Chondrocyte (in vitro differentiated cells): ENCODE measurements around the gene ZCCHC10. TPM values are rescaled to one million over a fixed set of nuclear protein-coding genes. Genes with fewer than 3 reads are reported as not detected.
A peak's percentile ranks its signal among the peaks of the same experiment; 100 is the strongest.
"Not testable (repeated sequence)": the region's sequence is repeated elsewhere in the genome, so short reads cannot be mapped to it uniquely, and the experiment has no call there.

Experiments used
- DNase-seq: peaks from one replicate; pipeline ENCODE4 v3.0.0; 2021; ENCODE audit warnings: mixed read lengths, low spot score
- H3K27ac Mint-ChIP-seq: one replicate; pipeline ENCODE4 v1.8.0; 2021; ENCODE audit warnings: mild to moderate bottlenecking, moderate library complexity, mixed read lengths; ENCODE audit not compliant: unreplicated experiment
- H3K27me3 Mint-ChIP-seq: 2 replicates; pipeline ENCODE4 v1.8.0; 2021; ENCODE audit warnings: low read depth, mixed read lengths
- H3K36me3 Mint-ChIP-seq: 2 replicates; pipeline ENCODE4 v1.8.0; 2021; ENCODE audit warnings: low read depth, mixed read lengths
- H3K4me1 Mint-ChIP-seq: 2 replicates; pipeline ENCODE4 v1.8.0; 2021; ENCODE audit warnings: low read depth, mild to moderate bottlenecking, mixed read lengths
- H3K4me3 Mint-ChIP-seq: one replicate; pipeline ENCODE4 v1.8.0; 2021; ENCODE audit warnings: mild to moderate bottlenecking, moderate library complexity, mixed read lengths; ENCODE audit not compliant: unreplicated experiment
- H3K9me3 Mint-ChIP-seq: 2 replicates; pipeline ENCODE4 v1.8.0; 2021; ENCODE audit warnings: low read depth, mixed read lengths
- total RNA-seq: library from RNA; stranded (reverse); gene quantifications from 3 replicates; pipeline ENCODE4 v1.2.1, GENCODE V29; 2021
- TF ChIP-seq, protein P1 (sequence below): fragments of 200-600 bp; sonication (generic); IDR thresholded peaks from 2 replicates; pipeline ENCODE4 v1.5.0; 2021; ENCODE audit warnings: antibody characterized with exemption, mild to moderate bottlenecking, moderate library complexity

Gene ZCCHC10
- total RNA-seq, 1 donor from 2014 or later: 19.9 TPM

DNA sequence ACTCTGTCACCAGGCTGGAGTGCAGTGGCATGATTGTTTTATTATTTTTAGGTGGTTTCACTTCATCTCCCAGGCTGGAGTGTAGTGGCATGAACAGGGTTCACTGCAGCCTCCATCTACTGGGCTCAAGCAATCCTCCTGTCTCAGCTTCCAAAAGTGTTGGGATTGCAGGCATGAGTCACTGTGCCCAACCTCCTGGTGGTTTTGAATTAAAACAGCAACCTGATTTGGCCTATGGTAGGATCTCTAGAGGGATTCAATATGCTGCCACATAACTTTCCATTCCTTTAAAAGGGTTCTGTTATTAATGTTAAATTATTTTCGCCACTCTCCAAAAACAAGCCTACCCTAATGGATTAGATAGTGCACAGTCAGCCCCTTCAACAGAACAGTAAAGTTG, 15.6 kb upstream of the ZCCHC10 start:
- Mint-ChIP-seq H3K27ac (no peak overlapping the region), H3K27me3 (no peaks in the 10 kb centered on the region), H3K4me1 (peaks cover 21% of the 10 kb centered on the region), H3K9me3 (no peaks in the 10 kb centered on the region), H3K36me3 (no peaks in the 10 kb centered on the region), H3K4me3 (no peak overlapping the region)
- TF ChIP-seq, protein P1, sequence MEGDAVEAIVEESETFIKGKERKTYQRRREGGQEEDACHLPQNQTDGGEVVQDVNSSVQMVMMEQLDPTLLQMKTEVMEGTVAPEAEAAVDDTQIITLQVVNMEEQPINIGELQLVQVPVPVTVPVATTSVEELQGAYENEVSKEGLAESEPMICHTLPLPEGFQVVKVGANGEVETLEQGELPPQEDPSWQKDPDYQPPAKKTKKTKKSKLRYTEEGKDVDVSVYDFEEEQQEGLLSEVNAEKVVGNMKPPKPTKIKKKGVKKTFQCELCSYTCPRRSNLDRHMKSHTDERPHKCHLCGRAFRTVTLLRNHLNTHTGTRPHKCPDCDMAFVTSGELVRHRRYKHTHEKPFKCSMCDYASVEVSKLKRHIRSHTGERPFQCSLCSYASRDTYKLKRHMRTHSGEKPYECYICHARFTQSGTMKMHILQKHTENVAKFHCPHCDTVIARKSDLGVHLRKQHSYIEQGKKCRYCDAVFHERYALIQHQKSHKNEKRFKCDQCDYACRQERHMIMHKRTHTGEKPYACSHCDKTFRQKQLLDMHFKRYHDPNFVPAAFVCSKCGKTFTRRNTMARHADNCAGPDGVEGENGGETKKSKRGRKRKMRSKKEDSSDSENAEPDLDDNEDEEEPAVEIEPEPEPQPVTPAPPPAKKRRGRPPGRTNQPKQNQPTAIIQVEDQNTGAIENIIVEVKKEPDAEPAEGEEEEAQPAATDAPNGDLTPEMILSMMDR: peak; percentile 24
- DNase-seq: no peak

DNA sequence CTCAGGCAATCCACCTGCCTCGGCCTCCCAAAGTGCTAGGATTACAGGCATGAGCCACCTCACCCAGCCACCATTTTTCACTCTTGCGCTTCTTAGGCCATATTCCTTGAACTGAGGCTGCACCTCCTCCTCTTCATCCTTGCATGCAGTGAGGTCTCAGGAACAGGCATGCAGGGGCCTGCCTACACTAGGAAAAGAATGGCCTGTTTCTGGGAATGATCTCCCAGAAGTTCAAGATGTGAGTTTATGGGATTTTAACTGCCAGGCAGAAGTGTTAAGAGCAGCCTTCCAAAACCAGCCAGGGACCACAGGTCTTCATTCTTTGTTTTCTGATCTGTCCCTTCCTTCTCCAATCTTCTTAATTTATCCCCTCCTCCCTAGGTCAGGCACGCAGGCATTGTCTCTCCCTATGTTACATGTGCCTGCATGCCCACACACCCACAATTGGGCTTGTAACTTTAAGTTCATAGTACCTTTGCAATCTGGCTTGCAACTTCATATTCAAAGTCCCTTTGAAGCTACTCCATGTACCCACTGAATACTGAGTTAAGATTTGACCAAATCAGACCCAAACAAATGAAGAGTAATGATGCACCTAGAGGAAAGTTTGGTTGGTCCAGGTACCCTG, 14.9 kb upstream of the ZCCHC10 start:
- TF ChIP-seq, protein P1: no peak
- no peak overlapping the region for H3K27ac Mint-ChIP-seq
- H3K4me1 Mint-ChIP-seq: peaks cover 16% of the 10 kb centered on the region
- H3K9me3 Mint-ChIP-seq: no peaks in the 10 kb centered on the region
- no peak overlapping the region for H3K4me3 Mint-ChIP-seq
- no peak for DNase-seq
- H3K36me3 Mint-ChIP-seq: no peaks in the 10 kb centered on the region
- H3K27me3 Mint-ChIP-seq: no peaks in the 10 kb centered on the region

DNA sequence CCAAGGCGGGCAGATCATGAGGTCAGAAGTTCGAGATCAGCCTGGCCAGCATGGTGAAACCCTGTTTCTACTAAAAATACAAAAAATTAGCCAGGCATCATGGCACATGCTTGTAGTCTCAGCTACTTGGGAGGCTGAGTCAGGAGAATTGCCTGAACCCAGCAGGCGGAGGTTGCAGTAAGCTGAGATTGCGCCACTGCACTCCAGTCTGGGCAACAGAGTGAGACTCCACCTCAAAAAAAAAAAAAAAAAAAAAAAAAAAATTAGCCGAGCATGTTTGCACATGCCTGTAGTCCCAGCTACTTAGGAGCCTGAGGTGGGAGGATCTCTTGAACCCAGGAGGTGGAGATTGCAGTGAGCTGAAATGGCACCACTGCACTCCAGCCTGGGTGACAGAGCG, 10.3 kb upstream of the ZCCHC10 start:
- not testable (repeated sequence) for H3K4me3 Mint-ChIP-seq, H3K9me3 Mint-ChIP-seq, H3K27ac Mint-ChIP-seq, DNase-seq, H3K36me3 Mint-ChIP-seq, H3K27me3 Mint-ChIP-seq
- peaks cover 25% of the 10 kb centered on the region for H3K4me1 Mint-ChIP-seq

DNA sequence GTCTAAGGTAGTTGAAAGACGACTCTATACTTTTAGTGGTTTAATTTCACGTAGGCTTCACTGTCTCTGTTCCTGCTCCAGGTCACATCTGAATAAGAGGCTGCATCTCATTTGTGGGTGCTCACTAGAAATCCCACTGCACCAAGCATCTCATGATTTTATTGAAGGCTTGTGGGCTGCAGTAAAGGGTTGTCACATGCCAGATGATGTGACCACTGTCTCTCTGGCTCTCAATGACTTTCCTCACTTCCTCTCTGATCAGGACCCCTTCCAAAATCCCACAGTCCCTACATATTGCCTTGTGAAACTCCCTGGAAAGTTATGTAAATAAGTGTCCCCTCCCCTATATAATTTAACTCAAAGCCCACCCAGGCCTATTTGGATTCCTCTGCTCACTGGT, 8.9 kb upstream of the ZCCHC10 start:
- Mint-ChIP-seq H3K36me3 (no peaks in the 10 kb centered on the region), H3K9me3 (no peaks in the 10 kb centered on the region), H3K27ac (no peak overlapping the region), H3K4me1 (peaks cover 25% of the 10 kb centered on the region), H3K27me3 (no peaks in the 10 kb centered on the region), H3K4me3 (no peak overlapping the region)
- TF ChIP-seq, protein P1: no peak
- no peak for DNase-seq

DNA sequence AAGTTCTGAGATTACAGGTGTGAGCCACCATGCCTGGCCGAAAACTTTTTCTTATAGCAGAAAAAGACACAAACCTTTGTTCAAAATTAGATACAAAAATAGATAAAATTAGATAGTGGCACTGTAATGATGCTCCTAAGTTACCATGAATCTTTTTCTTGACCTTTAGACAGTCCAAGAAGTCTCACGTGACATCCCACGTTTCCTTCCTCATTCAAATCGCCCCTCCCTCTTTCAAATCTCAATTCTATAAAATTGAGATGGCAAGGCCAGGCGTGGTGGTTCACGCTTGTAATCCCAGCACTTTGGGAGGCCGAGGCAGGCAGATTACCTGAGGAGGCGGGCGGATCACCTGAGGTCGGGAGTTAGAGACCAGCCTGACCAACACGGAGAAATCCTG, 7.7 kb upstream of the ZCCHC10 start:
- no peaks in the 10 kb centered on the region for H3K27me3 Mint-ChIP-seq
- no peaks in the 10 kb centered on the region for H3K9me3 Mint-ChIP-seq
- DNase-seq: no peak
- no peak overlapping the region for H3K27ac Mint-ChIP-seq
- H3K4me3 Mint-ChIP-seq: no peak overlapping the region
- H3K4me1 Mint-ChIP-seq: peaks cover 36% of the 10 kb centered on the region
- H3K36me3 Mint-ChIP-seq: no peaks in the 10 kb centered on the region
- TF ChIP-seq, protein P1: no peak
